Measurements from ENCODE around the gene CCNK.

DNA sequence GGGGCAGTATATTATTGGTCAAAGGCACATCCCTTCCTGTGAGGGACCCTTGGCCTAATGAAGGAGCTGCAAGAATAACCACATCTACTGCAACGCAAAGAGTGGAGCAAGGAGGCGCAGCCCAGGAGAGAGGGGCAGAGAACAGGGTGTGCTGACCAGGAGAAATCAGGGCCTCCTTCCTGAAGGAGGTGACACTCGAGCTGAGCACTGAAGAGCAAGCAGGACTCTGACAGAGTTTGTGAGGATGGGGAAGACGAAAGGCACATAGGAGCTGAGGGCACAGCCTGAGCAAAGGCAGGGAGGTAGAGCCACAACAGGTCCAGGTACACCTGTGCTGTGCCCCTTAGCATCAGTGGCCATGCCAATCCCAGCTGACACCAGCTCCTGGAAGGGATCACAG is 62.2 kb downstream of the CCNK start:
- TF ChIP-seq, protein P1, sequence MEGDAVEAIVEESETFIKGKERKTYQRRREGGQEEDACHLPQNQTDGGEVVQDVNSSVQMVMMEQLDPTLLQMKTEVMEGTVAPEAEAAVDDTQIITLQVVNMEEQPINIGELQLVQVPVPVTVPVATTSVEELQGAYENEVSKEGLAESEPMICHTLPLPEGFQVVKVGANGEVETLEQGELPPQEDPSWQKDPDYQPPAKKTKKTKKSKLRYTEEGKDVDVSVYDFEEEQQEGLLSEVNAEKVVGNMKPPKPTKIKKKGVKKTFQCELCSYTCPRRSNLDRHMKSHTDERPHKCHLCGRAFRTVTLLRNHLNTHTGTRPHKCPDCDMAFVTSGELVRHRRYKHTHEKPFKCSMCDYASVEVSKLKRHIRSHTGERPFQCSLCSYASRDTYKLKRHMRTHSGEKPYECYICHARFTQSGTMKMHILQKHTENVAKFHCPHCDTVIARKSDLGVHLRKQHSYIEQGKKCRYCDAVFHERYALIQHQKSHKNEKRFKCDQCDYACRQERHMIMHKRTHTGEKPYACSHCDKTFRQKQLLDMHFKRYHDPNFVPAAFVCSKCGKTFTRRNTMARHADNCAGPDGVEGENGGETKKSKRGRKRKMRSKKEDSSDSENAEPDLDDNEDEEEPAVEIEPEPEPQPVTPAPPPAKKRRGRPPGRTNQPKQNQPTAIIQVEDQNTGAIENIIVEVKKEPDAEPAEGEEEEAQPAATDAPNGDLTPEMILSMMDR (IDR thresholded peaks at IDR 0.05; ENCODE audit: low read depth, low read length, poor library complexity, severe bottlenecking) = no peak
- TF ChIP-seq EZH2phosphoT487 (IDR thresholded peaks at IDR 0.05; ENCODE audit: borderline replicate concordance, low read length) = no peak
